K562 treated with DMSO at 1 percent for 24 hours (cell line): ENCODE measurements around the gene TRUB1. TPM values are rescaled to one million over a fixed set of nuclear protein-coding genes. Genes with fewer than 3 reads are reported as not detected.

Experiments
- total RNA-seq: library from RNA; unstranded; fragments of 300-600 nt; gene quantifications from 2 replicates; pipeline ENCODE4 v1.2.3, GENCODE V29; 2022; ENCODE audit warnings: low read depth; ENCODE audit not compliant: insufficient read depth

TRUB1 gene
- total RNA-seq: 3.0 and 4.1 TPM in 2 replicates

DNA sequence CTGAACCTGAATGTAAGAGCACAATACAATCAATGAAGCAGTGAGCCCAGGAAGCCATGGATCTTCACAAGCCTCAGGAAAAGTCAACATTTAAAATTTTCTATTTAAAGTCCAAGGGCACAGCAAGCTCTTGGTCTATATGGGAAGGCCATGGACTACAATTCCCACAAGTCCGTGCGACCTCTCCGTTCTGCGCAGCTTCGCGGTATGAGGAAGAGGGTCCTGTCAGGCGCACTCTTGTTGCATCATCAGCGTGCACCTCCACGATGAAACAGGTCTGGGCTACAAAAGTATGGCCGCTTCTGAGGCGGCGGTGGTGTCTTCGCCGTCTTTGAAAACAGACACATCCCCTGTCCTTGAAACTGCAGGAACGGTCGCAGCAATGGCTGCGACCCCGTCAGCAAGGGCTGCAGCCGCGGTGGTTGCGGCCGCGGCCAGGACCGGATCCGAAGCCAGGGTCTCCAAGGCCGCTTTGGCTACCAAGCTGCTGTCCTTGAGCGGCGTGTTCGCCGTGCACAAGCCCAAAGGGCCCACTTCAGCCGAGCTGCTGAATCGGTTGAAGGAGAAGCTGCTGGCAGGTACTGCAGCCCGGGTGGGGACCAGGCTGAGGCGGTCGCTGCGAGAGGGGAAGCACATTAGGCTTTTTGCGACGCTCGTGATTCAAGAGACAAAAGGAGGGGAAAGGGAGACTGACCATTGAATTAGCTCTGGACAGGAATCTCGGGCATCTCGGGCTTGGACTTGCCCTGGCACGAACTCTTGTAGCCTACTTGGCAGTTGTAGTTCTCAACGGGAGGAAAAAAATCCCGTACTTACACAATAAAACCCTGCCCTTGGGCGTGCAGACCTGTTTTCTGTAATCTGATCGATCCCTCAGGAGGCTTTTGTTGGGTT is at the start of gene TRUB1:
Gene TRUB1 (plus strand): TSS at position 234 of the 894 bp plus-strand sequence. CDS start 59 bp downstream, at position 293.

Other genes starting within 250 kb of the TRUB1 start
- gene FHIP2A, start 116.4 kb upstream of the TRUB1 start, total RNA-seq: 4.3 and 7.9 TPM in 2 replicates
- not detected in 2 replicates for gene ATRNL1, start 155.2 kb downstream of the TRUB1 start, total RNA-seq